ENCODE measurements around the gene ACVR1B.
A peak's percentile ranks its signal among the peaks of the same experiment; 100 is the strongest.

ACVR1B gene

DNA sequence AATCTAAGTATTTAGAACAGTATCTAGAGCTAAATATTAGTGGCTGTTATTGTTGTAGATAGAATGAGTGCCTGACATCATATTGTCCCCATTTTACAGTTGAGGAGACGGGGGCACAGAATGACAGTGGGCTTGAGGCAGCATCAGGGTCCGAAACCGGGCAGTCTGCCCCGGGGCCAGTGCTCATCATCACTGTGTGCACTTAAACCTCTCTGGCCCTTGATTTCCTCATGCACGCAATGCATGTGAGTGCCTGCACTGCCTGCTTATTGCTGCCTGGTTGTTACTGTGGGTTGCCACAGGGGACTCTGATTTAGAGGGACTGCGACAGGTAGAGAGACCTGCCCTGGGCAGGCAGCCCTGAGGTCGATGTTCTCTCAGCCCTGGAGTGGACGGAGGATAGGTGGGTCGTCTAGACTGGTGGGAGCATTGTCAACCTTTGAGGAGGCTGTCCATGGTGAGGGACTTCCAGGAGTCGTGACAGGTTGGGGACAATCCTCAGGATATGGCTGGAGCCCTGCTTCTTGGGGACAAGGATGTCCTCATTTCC, 34.4 kb upstream of the ACVR1B start:
- DNase-seq (ENCODE audit: low spot score): no peak

DNA sequence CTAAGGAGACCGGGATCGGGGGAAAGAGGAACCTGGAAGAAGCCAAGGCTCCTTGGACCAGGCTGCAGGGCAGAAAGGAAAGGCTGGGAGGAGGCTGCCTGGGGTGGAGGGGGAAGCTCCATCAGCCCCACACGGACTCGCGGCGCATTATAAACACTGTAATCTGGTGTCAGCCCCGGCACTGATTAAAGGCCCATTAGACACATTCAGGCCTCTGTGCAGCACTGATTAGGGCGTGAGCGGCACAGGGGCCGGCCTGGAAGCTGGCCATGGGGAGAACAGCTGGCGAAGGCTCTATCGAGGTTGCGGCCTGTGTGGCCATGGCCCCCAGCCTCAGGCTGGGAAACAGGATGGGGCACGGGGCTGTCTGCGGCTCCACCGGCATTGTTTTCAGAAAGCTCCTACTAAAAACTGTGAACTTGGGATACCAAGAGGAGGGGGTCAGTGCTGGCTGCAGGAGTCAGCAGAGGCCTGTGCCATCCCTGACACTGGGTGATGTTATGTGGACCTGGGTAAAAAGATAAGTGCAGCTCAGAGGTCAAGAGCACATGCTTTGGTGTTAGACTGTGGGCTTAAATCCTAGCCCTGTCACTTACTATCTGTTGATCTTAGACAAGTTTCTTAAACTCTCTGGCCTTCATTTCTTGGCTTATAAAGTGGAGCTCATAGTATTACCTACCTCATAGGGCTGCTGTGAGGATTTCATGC, 33.6 kb upstream of the ACVR1B start:
- no peak for DNase-seq (ENCODE audit: low spot score)

DNA sequence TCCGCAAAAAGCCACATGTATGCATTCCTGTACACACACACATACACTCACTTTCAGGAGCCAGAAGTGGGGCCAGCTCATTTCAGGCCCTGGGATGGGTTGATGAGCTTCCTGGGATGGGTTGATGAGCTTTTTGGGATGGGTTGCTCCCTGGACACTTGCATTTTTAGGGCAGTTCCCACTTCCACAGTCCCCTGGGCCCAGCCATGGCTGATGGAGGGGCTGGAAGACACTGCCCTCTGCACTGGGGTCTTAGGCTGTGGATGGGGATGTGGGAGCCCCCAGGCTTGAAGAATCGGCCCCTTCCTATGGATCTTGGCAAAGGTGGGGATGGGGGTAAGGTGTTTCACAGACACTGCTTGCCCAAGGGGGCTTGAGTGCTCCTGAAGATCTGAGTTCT, 31.5 kb upstream of the ACVR1B start:
- no peak for DNase-seq (ENCODE audit: low spot score)

DNA sequence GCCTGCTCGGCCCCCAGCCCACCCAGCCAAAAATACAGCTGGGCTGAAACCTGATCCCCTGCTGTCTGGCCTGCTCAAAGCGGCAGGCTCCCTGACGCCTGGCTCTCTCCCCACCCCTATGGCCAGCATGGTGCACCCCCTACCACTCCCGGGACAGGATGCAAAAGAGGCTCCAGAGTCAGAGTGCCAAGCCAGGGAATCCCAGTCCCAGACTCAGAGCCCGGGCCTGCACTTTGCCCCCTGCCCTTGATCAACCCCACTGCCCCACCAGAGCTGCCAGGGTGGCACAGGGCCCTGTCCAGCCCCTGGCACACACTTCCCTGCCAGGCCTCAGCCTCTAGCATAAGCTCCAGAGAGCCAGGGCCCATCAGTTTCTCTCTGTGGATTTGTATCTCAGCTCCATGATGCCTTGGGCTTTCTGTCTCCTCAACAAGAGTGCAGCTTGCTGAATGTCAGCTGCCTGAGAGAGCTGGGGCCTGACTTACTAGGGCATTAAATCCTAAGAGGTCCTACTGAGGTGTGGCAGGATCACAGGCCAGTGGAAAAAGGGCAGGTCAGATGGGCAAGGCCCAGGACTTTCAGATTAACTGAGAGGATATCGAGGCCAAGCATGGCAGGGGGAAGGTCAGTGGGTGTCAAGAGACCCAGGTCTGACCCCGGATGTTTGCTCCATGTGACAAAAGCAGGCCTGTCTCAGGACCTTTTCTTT, 30.3 kb upstream of the ACVR1B start:
- no peak for DNase-seq (ENCODE audit: low spot score)

DNA sequence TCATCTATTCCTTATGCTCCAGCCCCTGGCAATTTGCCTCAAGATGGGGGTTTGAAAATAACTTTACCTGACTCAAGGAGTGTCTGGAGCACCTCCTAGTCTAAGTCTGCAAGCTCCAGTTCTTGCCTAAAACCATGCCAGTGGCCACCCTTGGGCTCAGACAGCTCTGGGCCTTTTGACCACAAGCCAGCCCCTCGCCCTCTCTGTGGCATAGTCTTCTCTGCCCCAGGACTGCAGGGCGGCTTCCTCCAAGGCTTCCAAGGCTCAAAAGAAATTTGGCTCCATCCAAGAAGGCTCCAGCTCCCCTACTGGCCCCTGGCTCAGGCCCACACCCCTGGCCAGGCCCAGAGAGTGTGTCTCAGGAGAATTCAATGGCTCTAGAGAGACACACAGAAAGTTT, 29.4 kb upstream of the ACVR1B start:
- no peak for DNase-seq (ENCODE audit: low spot score)

DNA sequence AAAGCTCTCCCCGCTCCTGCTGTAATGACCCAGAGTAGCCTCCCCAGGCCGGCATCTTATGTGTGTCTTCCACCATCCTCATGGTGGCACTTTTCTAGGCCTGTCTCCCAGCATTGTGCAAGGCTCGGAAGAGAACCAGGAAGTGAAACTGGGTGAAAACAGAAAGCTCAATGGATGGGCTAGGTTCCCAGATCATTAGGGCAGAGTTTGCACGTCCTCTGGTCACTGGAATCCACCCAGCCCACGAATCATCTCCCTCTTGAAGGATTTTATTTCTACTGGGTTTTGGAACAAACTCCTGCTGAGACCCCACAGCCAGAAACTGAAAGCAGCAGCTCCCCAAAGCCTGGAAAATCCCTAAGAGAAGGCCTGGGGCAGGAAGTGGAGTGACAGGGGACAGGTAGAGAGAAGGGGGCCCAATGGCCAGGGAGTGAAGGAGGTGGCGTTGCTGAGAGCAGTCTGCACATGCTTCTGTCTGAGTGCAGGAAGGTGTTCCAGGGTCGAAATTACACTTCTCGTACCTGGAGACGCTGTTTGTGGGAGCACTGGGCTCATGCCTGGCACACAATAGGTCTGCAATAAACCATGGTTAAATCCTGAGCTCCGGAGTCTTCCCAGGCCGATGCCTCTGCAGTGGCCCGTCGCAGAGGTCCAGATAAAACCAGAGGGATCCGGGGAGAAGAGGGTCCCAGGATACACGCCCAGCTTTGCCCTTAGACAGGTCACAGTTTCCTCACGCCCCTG, 28.6 kb upstream of the ACVR1B start:
- DNase-seq (ENCODE audit: low spot score): no peak

DNA sequence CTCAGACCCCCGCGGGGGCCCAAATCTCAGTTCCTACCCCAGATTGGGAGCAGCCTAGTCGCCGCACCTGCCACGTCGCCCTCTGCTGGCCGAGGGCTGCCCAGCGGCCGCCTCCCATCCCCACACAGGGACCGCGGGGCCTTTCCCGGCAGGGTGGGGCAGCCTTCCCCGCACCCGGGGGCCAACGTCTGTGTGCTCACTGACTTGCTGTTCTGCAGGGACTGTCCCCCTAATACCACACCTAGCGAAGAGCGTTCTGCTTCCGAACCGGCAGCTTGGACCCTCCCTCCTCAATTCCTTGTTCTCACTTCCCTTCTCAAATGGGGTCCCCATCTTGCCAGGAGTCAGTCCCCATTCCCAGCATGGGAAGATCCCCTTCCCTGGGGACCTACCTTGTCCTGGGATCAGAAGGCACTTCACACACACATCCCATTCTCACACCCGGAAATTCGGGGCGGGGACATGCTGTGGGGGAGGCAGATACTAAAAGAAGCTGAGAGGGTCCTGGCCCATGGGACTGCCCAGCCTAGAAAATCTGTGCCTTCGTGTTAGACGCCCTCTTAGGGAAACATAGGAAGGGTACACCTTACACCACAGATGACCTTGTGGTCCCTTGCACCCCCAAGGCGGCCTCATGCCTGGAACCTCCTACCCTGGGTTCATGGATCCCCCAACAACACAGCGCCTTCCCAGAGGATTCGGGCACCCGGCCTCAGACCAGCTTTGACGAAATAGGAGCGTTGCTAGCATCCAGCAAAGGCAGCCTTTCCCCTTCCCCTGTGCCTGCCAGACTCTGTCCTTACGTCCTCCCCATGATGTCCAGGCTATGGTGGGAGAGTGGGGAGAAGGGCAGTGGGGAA, 27.8 kb upstream of the ACVR1B start:
- no peak for DNase-seq (ENCODE audit: low spot score)

DNA sequence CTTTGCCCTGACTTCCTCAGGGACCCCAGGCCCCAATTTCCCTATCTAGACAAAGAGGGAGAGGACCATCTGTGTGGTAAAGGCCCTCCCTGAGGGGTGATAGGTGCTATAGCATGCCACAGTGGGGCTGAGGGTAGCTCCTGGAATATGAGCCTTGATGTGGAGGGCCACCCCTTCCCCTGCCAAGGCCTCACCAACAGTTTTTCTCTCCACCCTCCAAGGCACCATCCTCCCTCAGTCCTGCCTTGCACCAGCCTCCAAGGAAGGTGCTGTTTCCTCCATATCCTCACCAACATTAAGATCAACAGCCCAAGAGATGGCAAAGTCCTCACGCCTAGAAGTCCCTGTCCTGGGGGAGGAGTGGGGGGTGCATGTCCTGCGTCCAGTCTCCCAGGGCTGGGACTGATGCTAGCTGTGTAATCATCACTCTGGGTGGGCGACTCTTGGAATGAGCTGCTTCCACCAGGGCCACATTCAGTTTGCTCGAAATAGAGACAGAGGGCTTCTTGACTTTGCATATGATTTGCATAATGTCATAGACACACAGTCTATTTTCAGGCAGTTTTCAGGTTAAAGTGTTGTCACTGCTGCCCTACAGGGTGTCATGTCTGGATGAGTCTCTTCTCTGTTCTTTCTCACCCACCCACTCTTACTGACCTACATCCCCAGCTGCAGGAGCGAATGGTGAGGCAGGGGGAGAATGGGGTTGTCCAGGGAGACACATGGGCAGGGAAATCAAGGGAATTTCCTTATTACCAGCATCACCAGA, 26.8 kb upstream of the ACVR1B start:
- DNase-seq (ENCODE audit: low spot score): no peak

DNA sequence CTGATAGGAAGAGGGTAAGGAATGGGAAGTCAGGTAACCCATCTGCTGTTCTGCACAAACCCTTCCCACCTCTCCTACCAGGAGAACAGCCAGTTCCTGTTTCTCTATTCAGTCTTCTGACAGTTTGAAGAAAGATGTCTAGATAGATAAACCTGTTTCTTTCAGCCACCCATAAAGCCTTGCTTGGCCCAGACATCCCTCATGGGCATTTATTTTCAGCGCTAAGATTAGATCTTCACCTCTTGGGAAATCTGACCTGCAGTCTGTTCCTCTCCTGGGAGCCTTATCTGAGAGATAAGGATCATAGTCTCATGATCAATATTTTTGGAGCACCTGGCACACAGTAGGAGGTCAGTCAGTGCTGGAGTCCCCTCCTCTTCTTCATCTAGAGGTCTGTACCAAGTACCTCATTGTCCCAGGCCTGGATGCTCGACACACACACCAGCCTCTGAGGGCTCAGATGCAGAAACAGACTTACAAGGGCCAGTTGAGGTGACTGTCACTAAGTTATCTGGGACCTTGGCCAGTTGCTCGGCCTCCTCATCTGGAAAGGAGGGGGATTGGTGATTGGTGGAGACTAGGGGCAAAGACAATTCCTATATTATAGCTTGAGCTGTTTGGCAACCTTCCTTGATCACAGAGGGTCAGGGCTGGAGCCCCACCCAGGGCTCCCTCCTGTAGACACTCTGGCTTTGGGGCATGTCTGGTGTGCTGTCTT, 26.0 kb upstream of the ACVR1B start:
- no peak for DNase-seq (ENCODE audit: low spot score)

DNA sequence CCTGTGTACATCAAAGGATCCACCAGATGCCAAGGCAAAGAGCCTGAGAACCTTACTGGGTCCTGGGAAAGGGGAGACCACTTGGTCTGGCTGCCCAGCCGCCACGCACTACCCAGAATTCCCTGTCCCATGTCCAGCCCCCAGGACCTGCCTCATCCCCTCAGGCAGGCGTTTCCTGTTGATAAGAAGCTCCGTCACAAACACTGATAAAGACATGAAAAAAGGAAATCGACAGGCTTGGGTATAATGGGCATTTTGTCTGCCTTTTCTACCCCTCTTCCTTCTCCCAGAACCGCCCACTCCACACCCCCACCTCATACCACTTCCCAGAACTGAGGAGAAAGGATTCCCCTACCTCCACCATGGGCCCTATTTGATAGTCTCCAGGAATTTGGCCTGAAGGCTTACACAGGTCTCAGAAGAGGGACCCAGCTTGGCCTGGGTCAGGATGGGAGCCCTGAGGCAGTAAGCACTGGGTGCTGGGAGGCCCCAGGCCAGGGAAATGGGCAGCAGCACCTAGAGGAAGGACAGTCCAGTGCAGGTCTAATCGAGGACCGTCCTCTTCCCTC, 25.4 kb upstream of the ACVR1B start:
- no peak for DNase-seq (ENCODE audit: low spot score)

DNA sequence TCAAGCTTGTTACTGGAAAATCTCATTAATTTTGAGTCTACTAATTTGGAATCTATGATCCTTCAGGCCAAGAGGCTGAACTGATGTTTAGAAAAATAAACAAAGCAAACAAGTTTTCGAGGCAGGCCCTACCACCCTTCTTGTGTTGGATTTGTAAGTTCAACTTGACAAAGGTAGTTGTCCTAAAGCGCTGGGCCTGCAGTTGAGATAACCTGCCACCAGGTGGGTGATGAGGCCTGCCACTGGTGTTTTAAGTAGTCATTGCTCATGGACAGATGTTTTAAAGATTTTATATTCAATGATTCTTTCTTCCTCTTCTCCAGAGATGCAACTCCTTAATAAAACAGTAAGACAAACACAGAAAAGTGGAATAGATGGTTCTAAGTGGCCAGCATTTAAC, 24.8 kb upstream of the ACVR1B start:
- DNase-seq (ENCODE audit: low spot score): no peak

DNA sequence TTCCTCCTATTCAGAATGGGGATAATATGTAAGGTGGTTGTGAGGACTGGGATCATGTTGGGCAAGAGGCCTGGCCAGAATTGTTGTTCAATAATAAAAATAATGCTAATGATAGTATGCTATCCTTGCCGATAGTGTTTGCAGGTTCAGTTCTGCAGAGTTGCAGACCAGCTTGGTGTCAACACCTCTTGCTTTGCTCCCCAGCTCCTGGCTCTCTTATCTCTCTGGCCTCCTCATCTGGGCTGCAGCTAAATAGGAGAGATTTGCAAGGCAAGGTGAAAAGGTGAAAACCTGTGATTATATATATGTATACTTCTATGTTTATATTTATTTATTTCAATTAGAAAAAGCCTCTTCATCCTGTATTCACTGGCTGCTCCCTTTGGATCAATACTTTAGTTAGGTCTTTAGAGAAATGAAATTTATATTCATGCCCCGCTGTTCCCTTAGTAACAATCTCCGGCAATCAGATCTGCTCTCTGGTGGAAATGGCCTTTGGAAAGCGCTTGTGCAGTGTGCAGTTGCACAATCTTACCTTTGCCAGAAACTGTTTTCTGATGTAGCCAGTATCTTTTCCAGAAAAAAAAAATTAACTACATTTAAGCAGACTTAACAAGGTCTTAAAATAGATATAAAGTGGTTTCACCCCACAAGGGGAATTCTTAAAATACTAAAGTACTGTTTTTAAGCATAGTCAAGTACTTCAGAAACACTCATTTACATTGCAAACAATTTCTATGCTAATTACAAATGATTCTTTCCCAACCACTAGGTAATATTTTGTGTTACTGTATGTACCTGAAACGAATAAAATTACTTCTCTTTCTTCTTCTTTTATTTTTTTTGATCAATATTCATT, 19.1 kb upstream of the ACVR1B start:
- DNase-seq (ENCODE audit: low spot score): no peak

DNA sequence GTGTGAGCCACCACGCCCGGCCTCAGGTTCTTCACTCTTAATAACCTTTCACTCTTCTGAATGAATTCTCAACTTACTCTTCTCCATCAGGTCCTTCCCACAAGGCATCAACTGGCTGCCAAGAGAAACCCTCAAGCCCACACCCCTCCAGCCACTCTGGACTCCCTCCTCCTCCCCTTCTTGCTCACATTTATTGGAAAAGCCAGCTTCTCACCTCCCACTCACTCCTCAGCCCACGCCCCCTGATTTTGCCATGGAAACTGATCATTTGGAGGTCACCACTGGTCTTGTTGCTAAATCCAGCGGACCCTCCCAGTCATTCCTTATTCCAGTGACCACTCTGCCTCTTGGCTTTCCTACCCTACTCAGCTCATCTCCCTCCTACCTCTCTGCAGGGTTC, 17.4 kb upstream of the ACVR1B start:
- no peak for DNase-seq (ENCODE audit: low spot score)

DNA sequence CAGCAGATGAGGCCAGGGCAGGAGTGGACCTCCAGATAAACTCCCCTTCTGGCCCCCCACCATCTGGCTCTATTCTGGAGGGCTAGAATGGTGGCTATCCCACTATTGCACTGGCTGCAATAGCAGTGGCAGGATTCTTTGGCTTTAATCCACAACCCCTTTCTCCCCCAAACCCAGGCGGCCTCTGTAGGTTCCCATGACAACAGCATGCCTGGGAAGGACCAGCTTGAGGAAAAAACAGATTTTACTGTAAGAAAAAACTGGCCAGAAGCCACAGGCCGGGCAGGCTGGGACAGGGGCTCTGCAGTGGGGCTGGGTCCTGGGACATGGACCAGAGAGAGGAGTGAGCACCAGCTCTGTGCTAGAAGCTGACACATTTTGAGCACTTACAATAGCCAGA, 13.6 kb upstream of the ACVR1B start:
- DNase-seq (ENCODE audit: low spot score): no peak

DNA sequence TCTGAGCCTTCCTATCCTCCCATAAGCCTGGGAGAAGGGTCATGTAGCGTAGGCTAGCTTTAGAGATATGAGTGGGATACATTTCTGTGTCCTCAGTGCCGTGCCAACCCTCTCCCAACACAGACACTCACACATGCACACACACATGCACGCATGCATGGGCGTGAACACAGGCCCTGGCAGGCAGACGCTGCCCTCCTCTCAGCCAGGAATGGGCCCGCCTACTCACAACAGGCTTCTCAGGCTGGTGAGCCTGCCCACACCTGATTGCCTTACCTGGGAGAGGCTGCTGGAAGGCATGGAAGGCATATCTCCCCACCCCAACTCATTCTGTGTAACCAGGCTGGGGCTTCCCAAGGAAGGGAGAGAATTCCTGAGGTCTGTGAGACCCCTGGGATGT, 12.8 kb upstream of the ACVR1B start:
- no peak for DNase-seq (ENCODE audit: low spot score)

DNA sequence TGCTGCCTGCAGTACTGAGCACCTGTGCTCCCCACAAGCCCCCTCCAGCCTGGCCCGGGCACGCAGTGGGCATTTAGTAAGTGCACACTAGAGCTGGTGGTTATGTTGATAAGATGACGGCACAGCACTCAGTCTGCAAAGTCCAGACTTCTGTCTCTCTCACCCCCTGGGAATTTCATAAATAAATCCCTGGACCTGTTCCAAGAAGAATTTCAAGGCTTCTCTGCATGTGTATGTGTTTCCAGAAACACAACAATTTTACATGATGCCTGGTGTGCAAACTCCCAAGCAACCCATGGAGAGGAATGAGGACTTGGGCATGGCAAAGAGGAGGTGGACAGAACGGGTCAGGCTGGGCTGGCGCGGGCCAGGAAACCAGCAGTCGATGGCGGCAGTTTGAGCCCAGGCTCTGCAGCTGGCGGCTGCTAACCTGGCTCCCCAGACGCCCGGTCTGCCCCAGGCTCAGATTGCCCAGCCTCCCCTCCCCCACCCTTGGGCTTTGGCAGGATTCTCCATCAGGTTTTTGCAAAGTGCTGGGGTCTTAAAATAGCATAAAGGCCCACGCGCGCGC, 10.4 kb upstream of the ACVR1B start:
- peak; percentile 53 for DNase-seq (ENCODE audit: low spot score)

DNA sequence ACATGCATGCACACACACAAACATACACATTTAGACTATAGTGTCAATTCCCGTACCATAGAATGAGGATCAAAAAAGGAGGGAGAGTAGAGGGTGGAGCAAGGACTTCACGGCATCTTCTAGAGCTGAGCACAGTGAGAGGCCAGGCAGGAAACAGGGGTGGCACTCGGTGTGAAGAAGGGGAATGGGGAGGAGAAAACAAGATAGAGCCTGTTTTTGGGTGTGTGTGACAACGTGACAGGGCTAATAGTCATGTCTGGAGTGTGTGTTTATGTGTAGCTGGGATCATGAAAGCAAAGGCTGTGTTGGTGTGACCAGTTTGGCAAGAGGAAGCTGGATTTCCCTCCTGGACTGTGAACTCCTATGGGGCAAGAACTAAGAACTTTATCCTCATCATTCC, 9.9 kb upstream of the ACVR1B start:
- no peak for DNase-seq (ENCODE audit: low spot score)

DNA sequence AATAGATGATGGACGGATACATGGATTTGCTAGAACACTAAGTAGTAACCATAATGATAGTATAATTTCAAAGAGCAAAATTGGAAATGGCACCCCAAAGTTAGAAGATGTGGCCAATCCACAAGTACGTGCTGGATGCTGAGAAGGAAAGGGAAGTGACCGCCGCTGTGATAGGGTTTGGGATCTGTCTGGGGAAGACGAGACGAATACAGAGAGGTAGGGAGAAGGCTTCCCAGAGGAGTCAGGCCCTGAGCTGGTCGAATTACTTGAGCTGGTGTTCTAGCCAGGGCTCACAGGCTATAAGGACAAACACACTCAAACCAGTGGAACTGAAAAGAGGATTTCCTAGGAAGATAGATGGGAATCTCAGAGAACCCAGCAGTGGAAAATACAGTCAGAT, 9.4 kb upstream of the ACVR1B start:
- no peak for DNase-seq (ENCODE audit: low spot score)

DNA sequence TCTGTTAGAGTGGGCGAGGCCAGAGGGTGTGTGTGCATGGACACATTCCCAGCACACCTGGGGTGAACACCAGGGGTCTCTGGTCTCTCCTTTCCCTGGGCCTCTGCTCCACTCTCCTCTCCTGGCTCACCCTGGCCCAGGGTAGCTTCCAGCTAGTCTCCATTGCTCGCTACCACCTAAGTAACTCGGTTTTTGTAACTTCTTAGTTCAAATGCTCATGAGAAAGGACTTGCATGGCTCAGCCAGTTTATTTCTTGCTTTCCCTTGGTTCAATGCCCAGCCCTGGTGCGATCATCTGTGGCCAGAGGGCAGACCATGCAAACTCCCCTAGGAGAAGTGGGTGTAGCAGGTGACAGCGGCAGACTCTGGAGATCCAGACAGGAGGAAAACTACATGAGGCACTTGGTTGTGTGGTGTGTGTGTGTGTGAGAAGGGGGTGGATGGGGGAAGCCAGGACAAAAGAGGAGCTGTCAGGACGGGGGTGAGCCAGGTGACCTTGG, 8.9 kb upstream of the ACVR1B start:
- no peak for DNase-seq (ENCODE audit: low spot score)

Measured in hepatic stellate cell (primary cell).